ENCODE data around the gene RAB43. TPM values are rescaled to one million over a fixed set of nuclear protein-coding genes. Genes with fewer than 3 reads are reported as not detected.

The RAB43 gene
- total RNA-seq, 1 donor from 2014 or later, result 39.8 TPM

DNA sequence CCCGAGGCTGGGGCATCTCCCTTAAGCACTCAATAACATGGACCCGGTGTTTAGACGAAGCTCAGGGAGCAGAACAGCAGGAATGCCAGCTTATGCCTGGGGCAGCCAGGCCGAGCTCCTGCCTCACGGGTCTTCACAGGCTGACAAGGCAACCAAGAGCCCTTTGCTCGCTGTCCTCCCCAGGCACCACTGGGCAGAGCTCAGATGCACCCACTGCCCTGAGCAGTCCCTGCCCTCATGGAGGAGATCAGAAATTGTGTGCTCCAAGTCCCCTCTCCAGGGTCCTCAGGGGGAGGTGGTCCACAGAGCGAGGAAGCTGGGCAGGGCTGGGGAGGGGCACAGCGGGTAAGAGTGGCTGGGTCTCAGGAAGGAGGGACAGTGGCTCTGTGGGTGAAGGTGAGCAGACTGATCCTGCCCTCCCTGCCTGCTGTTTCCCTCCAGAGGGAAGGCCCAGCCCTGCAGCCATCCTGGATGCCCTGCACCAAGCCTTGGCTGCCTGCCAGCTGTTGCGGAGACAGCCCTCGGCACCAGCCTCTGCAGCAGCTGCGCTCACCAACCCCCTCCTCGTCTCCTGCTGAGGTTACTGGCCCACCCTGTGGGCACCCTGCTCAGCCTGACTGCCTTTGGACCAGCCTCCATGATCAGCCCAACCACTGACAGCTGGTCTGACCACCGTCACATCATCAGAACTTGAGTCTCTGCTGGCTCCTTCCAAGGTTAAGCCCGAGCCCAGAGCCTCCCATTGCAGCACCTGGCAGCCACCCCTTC lies 82.1 kb downstream of the RAB43 start:
- intact Hi-C loops (cut with micrococcal nuclease), result no loop called here

DNA sequence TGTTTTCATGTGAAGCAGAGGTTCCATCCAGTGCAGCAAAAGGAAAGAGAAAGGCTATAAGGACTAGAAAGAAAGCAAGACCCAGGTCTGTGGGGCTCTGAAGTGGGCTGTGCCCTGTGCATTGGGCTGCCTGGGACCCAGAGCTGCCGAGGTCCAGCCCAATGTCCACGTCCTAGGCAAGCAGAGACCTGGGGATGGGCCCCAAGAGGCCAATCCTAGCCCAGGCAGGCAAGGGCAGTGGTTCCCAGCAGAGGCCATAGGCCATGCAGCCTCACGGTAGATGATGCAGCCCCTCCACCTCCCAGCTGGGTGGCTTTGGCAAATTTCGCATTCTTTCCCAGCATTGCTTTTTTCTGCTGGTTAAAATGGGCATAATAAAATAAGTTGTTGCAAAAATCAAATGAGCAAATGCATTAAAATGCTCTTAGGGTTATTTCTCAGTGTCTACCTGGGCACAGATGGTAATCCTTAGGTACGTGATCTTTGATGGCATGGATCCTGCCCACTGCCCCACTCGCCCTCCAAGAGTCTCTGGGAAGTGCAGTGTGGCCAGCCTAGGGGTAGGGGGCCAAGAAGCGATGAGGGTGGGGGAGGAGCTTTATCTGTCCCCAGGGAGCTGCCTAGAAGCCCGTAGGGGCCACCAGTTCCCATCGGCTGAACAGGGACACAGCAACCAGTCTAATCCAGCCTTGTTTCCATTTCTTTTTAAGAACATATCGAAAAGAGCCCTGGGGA lies 83.3 kb downstream of the RAB43 start:
- intact Hi-C loops (cut with micrococcal nuclease), result no loop called here

Other genes with a start within 250 kb of the RAB43 start
- 64.3 and 66.9 TPM in 2 replicates for gene ACAD9, start 242.2 kb downstream of the RAB43 start, total RNA-seq
- gene CFAP92, start 127.7 kb downstream of the RAB43 start, total RNA-seq, result not detected in 2 replicates
- gene EFCC1, start 120.5 kb downstream of the RAB43 start, total RNA-seq, result 0.07 TPM in 1 of 2 replicates, not detected in the other
- not detected in 2 replicates for gene GP9, start 61.0 kb downstream of the RAB43 start, total RNA-seq
- gene ISY1, start 39.3 kb upstream of the RAB43 start, total RNA-seq, result 58.5 and 66.5 TPM in 2 replicates
- gene CNBP, start 62.1 kb upstream of the RAB43 start, total RNA-seq, result 328 and 338 TPM in 2 replicates
- gene COPG1, start 127.8 kb upstream of the RAB43 start, total RNA-seq, result 179 and 191 TPM in 2 replicates
- gene HMCES, start 157.1 kb upstream of the RAB43 start, total RNA-seq, result 50.8 and 52.6 TPM in 2 replicates